Fibroblast of skin of back (primary cell): ENCODE results near the gene CARD8.

ENCODE experiments used
- DNase-seq: peaks from one replicate; pipeline ENCODE4 v3.0.0-alpha.2; 2013

The CARD8 gene

DNA sequence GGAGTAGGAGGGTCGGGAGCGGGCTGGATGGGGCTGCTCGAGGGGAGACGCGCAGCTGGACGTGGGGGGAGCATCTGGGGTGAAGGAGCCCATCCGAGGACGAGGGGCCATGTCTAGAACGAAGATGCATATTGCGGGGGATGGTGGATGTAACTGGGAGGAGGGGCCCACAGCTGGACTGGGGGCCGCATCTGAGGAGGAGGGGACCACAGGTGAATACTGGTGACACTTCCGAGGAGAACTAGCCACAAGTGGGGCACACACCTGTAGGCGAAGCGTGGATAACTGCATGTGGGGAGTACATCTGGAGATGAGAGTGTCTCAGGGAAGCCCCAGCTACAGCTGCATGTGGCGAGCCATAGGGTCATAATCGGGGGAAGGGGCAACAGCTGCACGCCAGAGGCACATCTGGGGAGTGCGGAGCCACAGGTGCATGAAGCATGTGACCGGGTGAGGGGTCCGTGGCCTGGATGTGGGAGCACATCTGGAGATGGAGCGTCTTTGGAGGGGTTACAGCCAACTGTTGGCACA is 84.8 kb downstream of the CARD8 start:
- DNase-seq: no peak

DNA sequence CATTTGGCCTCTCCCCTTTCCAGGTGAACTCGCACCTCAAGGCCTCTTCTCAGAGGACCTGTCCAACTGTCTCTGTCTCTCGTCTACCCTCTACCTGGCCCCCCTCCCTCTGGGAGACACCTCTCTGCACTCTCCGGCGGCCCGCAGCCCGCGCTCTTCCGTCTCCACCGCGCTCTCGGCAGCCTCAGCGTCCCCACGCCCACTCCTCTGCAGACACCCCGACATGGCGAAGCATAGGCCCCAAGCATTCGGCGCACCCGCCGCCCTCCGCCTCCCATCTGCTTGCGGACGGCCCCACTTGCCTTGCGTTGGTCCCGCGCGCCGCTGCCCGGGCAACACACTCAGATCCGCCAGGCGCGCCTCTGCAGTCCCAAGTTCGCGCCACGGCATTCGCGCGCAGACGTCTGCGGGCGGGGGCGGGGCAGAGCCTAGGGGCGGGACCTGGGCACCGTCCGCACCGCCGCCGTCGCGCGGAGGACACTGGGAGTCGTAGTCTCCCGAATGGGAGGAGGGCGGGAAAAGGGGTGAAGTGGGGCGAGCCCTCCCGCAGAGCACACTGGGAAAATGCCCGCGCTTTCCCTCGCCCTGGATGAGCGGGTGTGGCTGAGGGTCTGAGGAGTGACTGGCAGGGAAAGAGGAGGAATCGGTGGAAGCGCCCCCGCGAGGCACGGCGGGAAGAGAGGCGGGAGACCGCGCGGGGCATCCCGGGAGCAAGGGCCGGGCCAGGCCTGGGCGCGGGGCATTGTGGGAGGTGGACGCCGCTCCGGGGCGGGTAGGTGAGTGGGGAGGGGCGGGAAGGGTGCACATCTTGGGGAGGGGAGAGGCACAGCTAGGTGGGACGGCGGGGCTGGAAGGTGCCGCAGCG is 85.5 kb downstream of the CARD8 start, which contains the start of the genes LIG1 and ZSWIM9:
Gene LIG1 (minus strand): TSS at position 406 of the 865 bp plus-strand sequence. CDS start 4,778 bp downstream, outside the sequence.
Gene ZSWIM9 (plus strand): TSS at position 742 of the 865 bp plus-strand sequence. CDS start 1,123 bp downstream, outside the sequence.
- peak; percentile 97 for DNase-seq

- DNase-seq: peak; percentile 52
Observed at GRCh38 chr19:48169578-48169938, 86.2 kb downstream of the CARD8 start.

- DNase-seq: no peak
Observed at GRCh38 chr19:48168689-48169088, 87.0 kb downstream of the CARD8 start.

GRCh38 chr19:48158210-48158790 is 97.4 kb downstream of the CARD8 start:
- DNase-seq: no peak
